PFSK-1 (cell line): ENCODE data around the gene GPR148.

Experiments
- FOXP2 ChIP-seq: optimal IDR thresholded peaks from 2 replicates; pipeline ENCODE3; 2011; ENCODE audit warnings: borderline replicate concordance, control low read depth, inconsistent platforms; ENCODE audit not compliant: insufficient read depth; ENCODE audit errors: extremely low read length, extremely low read depth
- POLR2AphosphoS5 ChIP-seq: IDR thresholded peaks from 2 replicates; pipeline ENCODE4 v1.6.1; 2012; ENCODE audit warnings: low read depth, mild to moderate bottlenecking, control low read depth, low read length, moderate library complexity
- TAF1 ChIP-seq: IDR thresholded peaks from 2 replicates; pipeline ENCODE4 v1.6.1; 2012; ENCODE audit warnings: low read length, control low read depth, borderline replicate concordance; ENCODE audit not compliant: insufficient read depth
- TF ChIP-seq, protein P1 (sequence below), 2 experiments: IDR thresholded peaks; 2 replicates each; pipeline versions ENCODE4 v1.6.1 to v1.8.0; 2011 to 2012; ENCODE audit warnings: low read depth in 2 of 2, low read length in 2 of 2, control low read depth in 1 of 2, inconsistent platforms in 1 of 2, mild to moderate bottlenecking in 1 of 2, moderate library complexity in 1 of 2; ENCODE audit not compliant: insufficient read depth in 1 of 2

DNA sequence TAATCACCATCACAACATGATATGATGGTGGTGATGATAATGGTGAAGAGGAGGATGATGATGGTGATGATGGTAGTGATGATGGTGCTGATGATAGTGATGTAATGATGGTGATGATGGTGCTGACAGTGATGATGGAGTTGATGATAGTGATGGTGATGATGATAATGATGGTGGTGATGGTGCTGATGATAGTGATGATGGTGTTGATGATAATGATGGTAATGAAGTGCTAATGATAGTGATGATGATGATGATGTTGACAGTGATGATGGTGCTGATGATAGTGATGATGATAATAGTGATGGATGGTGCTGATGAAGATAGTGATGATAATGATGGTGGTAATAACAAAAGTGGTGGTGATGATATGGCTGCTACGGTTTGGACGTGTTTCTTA, 4.4 kb upstream of the GPR148 start:
- TF ChIP-seq, protein P1, sequence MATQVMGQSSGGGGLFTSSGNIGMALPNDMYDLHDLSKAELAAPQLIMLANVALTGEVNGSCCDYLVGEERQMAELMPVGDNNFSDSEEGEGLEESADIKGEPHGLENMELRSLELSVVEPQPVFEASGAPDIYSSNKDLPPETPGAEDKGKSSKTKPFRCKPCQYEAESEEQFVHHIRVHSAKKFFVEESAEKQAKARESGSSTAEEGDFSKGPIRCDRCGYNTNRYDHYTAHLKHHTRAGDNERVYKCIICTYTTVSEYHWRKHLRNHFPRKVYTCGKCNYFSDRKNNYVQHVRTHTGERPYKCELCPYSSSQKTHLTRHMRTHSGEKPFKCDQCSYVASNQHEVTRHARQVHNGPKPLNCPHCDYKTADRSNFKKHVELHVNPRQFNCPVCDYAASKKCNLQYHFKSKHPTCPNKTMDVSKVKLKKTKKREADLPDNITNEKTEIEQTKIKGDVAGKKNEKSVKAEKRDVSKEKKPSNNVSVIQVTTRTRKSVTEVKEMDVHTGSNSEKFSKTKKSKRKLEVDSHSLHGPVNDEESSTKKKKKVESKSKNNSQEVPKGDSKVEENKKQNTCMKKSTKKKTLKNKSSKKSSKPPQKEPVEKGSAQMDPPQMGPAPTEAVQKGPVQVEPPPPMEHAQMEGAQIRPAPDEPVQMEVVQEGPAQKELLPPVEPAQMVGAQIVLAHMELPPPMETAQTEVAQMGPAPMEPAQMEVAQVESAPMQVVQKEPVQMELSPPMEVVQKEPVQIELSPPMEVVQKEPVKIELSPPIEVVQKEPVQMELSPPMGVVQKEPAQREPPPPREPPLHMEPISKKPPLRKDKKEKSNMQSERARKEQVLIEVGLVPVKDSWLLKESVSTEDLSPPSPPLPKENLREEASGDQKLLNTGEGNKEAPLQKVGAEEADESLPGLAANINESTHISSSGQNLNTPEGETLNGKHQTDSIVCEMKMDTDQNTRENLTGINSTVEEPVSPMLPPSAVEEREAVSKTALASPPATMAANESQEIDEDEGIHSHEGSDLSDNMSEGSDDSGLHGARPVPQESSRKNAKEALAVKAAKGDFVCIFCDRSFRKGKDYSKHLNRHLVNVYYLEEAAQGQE (IDR thresholded peaks at IDR 0.05; ENCODE audit: insufficient read depth in 1 of 2, low read depth in 2 of 2, low read length in 2 of 2), result no peak
- TF ChIP-seq POLR2AphosphoS5, result no peak
- no peak for TF ChIP-seq TAF1
- TF ChIP-seq FOXP2, result no peak
